Endothelial cell of umbilical vein (primary cell): ENCODE measurements around the gene CLIC6. TPM values are rescaled to one million over a fixed set of nuclear protein-coding genes. Genes with fewer than 3 reads are reported as not detected.

Experiments used
- BruUV-seq: library from RNA; stranded (reverse); fragments of 400-500 nt; replicated peaks from 2 replicates; lab custom pipeline; 2021; lab: Mats Ljungman, UMichigan
- CTCF ChIA-PET: fragments of 300-600, 350-600 bp; sonication (Branson Sonifier 250); formaldehyde crosslinking; loops from one replicate; lab custom pipeline; 2021; ENCODE audit warnings: antibody characterized with exemption, inconsistent platforms; lab: Charles Lee
- POLR2A ChIA-PET: fragments of 300-600, 350-600 bp; sonication (Branson Sonifier 250); formaldehyde crosslinking; loops from one replicate; lab custom pipeline; 2021; ENCODE audit warnings: antibody characterized with exemption, inconsistent platforms; lab: Charles Lee
- DNase-seq: peaks from one replicate; pipeline ENCODE4 v3.0.0-alpha.2; 2011; ENCODE audit warnings: low read depth, low spot score
- FAIRE-seq: peaks from 2 replicates; lab custom pipeline; 2011; peaks lifted over from hg19 to GRCh38; lab: Jason Lieb, UNC
- H2AFZ ChIP-seq: 2 replicates; pipeline ENCODE4 v1.6.0; 2012; ENCODE audit warnings: low read depth, low read length, control low read depth, inconsistent platforms
- H3K27ac ChIP-seq: 2 replicates; pipeline ENCODE4 v1.5.1; 2011; ENCODE audit warnings: low read depth, mild to moderate bottlenecking, control low read depth, low read length, moderate library complexity; ENCODE audit not compliant: insufficient read depth
- H3K27me3 ChIP-seq, 2 experiments: 2 replicates each; pipeline versions ENCODE4 v1.6.0 to v1.6.1; 2011; ENCODE audit warnings: low read length in 2 of 2, mixed read lengths in 1 of 2; ENCODE audit not compliant: control insufficient read depth in 2 of 2, insufficient read depth in 2 of 2
- H3K36me3 ChIP-seq, 2 experiments: 2 replicates in 1 of 2; 3 replicates in 1 of 2; pipeline ENCODE4 v1.5.1; 2011; ENCODE audit warnings: low read length in 2 of 2, mild to moderate bottlenecking in 1 of 2, moderate library complexity in 1 of 2; ENCODE audit not compliant: control insufficient read depth in 2 of 2, insufficient read depth in 2 of 2; ENCODE audit errors: extremely low read depth in 1 of 2
- H3K4me1 ChIP-seq: 3 replicates; pipeline ENCODE4 v1.5.1; 2011; ENCODE audit warnings: mild to moderate bottlenecking, low read length; ENCODE audit not compliant: control insufficient read depth, insufficient read depth; ENCODE audit errors: extremely low read depth
- H3K4me2 ChIP-seq: 2 replicates; pipeline ENCODE4 v1.6.1; 2011; ENCODE audit warnings: low read length, control low read depth, mixed read lengths; ENCODE audit not compliant: insufficient read depth
- H3K4me3 ChIP-seq, 3 experiments: fragments of 200-600 bp in 1 of 3; sonication (generic), shearing (Covaris generic) in 1 of 3; replicated peaks in 1 of 3; 2 replicates each; pipeline ENCODE4 v1.5.1; 2011 to 2016; ENCODE audit warnings: control low read depth in 3 of 3, low read length in 3 of 3, mild to moderate bottlenecking in 2 of 3, inconsistent platforms in 1 of 3, low read depth in 1 of 3, moderate library complexity in 1 of 3; ENCODE audit not compliant: insufficient read depth in 1 of 3
- H3K79me2 ChIP-seq: 2 replicates; pipeline ENCODE4 v1.6.0; 2012; ENCODE audit warnings: low read length, inconsistent platforms; ENCODE audit not compliant: control insufficient read depth, insufficient read depth
- H3K9ac ChIP-seq: replicated peaks from 2 replicates; pipeline ENCODE3; 2011; ENCODE audit warnings: low read length, control low read depth; ENCODE audit not compliant: insufficient read depth; ENCODE audit errors: extremely low read depth
- H3K9me1 ChIP-seq: replicated peaks from 3 replicates; pipeline ENCODE4 v1.6.0; 2011; ENCODE audit warnings: mild to moderate bottlenecking, low read length; ENCODE audit not compliant: control insufficient read depth, insufficient read depth; ENCODE audit errors: extremely low read depth
- H3K9me3 ChIP-seq: replicated peaks from 2 replicates; pipeline ENCODE4 v1.5.1; 2012; ENCODE audit warnings: low read length, inconsistent platforms; ENCODE audit not compliant: control insufficient read depth, insufficient read depth
- H4K20me1 ChIP-seq: replicated peaks from 2 replicates; pipeline ENCODE3; 2011; ENCODE audit warnings: mild to moderate bottlenecking, low read length; ENCODE audit not compliant: control insufficient read depth, insufficient read depth; ENCODE audit errors: extremely low read depth
- CTCF ChIP-seq, 2 donors: IDR thresholded peaks; 1 replicate in 1 of 2; 2 replicates in 1 of 2; pipeline ENCODE4 v1.5.1; 2011; ENCODE audit warnings: low read length in 2 of 2, mild to moderate bottlenecking in 2 of 2, moderate library complexity in 2 of 2, control low read depth in 1 of 2, inconsistent platforms in 1 of 2, low read depth in 1 of 2; ENCODE audit not compliant: insufficient read depth in 1 of 2; ENCODE audit errors: extremely low read depth in 1 of 2
- EZH2 ChIP-seq: IDR thresholded peaks from 2 replicates; pipeline ENCODE4 v1.6.1; 2012; ENCODE audit warnings: borderline replicate concordance, low read depth, mild to moderate bottlenecking, moderate library complexity, low read length, inconsistent platforms; ENCODE audit not compliant: severe bottlenecking
- FOS ChIP-seq: IDR thresholded peaks from 2 replicates; pipeline ENCODE4 v1.6.1; 2011; ENCODE audit warnings: mild to moderate bottlenecking, low read length, moderate library complexity, borderline replicate concordance; ENCODE audit not compliant: insufficient read depth
- GATA2 ChIP-seq: IDR thresholded peaks from 2 replicates; pipeline ENCODE4 v1.7.0; 2011; ENCODE audit warnings: low read depth, mild to moderate bottlenecking, moderate library complexity, mixed read lengths, low read length; ENCODE audit not compliant: insufficient read length, insufficient read depth
- JUN ChIP-seq: IDR thresholded peaks from 2 replicates; pipeline ENCODE4 v1.6.1; 2011; ENCODE audit warnings: borderline replicate concordance, low read depth; ENCODE audit not compliant: insufficient read length, insufficient read depth
- MAX ChIP-seq: IDR thresholded peaks from 2 replicates; pipeline ENCODE4 v1.6.1; 2011; ENCODE audit not compliant: insufficient read depth, insufficient read length
- MYC ChIP-seq: IDR thresholded peaks from one replicate; pipeline ENCODE4 v1.6.1; 2011; ENCODE audit warnings: mild to moderate bottlenecking, low read depth, low read length
- POLR2A ChIP-seq: IDR thresholded peaks from 2 replicates; pipeline ENCODE4 v1.6.1; 2012; ENCODE audit warnings: low read depth, mild to moderate bottlenecking, control low read depth, low read length
- POLR2AphosphoS5 ChIP-seq: IDR thresholded peaks from 2 replicates; pipeline ENCODE4 v1.6.1; 2012; ENCODE audit warnings: low read depth, mild to moderate bottlenecking, control low read depth, low read length, moderate library complexity; ENCODE audit not compliant: insufficient read depth
- dilution Hi-C: fragments of 300-500 bp; cut with MboI; formaldehyde crosslinking; loops from one replicate; pipeline ENCODE4 v1.15.0; 2019; ENCODE audit warnings: low sequenced_read_pairs; ENCODE audit not compliant: extremely low pct_ligation_motif_present
- intact Hi-C: fragments of 100-400 bp; cut with micrococcal nuclease; formaldehyde crosslinking; loops from one replicate; pipeline ENCODE4 v1.10.0; 2022
- polyA plus RNA-seq, 4 experiments: library from polyadenylated mRNA; depleted of rRNA in 3 of 4; stranded (reverse) in 3 of 4; unstranded in 1 of 4; fragments of >200 nt; gene quantifications; 2 replicates each; pipeline versions ENCODE4 v1.2.1 to v1.2.3, GENCODE V29; 2011 to 2012; ENCODE audit warnings: missing spikeins in 1 of 4
- total RNA-seq: library from RNA; stranded (reverse); gene quantifications from 2 replicates; pipeline ENCODE4 v1.2.3, GENCODE V29; 2021

CLIC6 gene
- total and polyA plus RNA-seq, 2 donors (not counting 3 experiments of a cell fraction or from before 2014, with no cell fraction given), result not detected

GRCh38 chr21:34691390-34692032 lies 22.7 kb downstream of the CLIC6 start:
- POLR2A ChIA-PET, result no interaction called here
- intact Hi-C loops, result loop anchor here (2.0 to 5.0 kb wide), 2 partner anchors 361 to 1147 kb away; no protein-coding TSS in a partner anchor
- CTCF ChIA-PET, result interaction anchor here (1.4 to 5.1 kb wide), 4 partner anchors 12 to 1242 kb away, joined by 3 to 107 read pairs (median 4); no protein-coding TSS in a partner anchor

More at GRCh38 chr21:34691390-34692032, 22.7 kb downstream of the CLIC6 start:
- no peak for FAIRE-seq
- Histone ChIP-seq H3K27ac (no peak overlapping the region), H3K36me3 (no peaks in the 10 kb centered on the region), H3K4me3 (no peak overlapping the region), H4K20me1 (no peaks in the 10 kb centered on the region), H3K9me3 (no peaks in the 10 kb centered on the region), H3K79me2 (no peaks in the 10 kb centered on the region), H3K27me3 (peaks cover 17 to 30% of the 10 kb centered on the region in 2 experiments), H2AFZ (no peak overlapping the region), H3K9me1 (no peaks in the 10 kb centered on the region), H3K9ac (no peak overlapping the region), H3K4me2 (no peak overlapping the region), H3K4me1 (no peaks in the 10 kb centered on the region)
- no TSS peak for BruUV-seq
- TF ChIP-seq FOS, result no peak
- TF ChIP-seq JUN, result no peak
- no peak for TF ChIP-seq EZH2
- TF ChIP-seq POLR2A, result no peak
- TF ChIP-seq GATA2, result no peak
- TF ChIP-seq CTCF (IDR thresholded peaks at IDR 0.05; ENCODE audit: extremely low read depth in 1 of 2, insufficient read depth in 1 of 2, low read depth in 1 of 2, low read length in 2 of 2), result no peak
- no peak for TF ChIP-seq MAX
- no peak for TF ChIP-seq MYC
- no peak for TF ChIP-seq POLR2AphosphoS5
- dilution Hi-C loops, result no loop called here
- DNase-seq, result no peak
